Lung (tissue), 12 donors: Measurements from ENCODE around the gene ZNF747. TPM values are rescaled to one million over a fixed set of nuclear protein-coding genes. Genes with fewer than 3 reads are reported as not detected.

Experiments used
- ATAC-seq: fragments of 200-7000 bp; cut with Tn5 transposase; one replicate; pipeline ENCODE4 v1.9.1; 2020; ENCODE audit warnings: moderate number of reproducible peaks; ENCODE audit not compliant: insufficient read depth, low FRiP score
- DNase-seq, 3 donors: peaks; one replicate each; pipeline ENCODE4 v3.0.0-alpha.2; 2013 to 2017
- H3K27ac ChIP-seq, 2 donors: one replicate each; pipeline ENCODE4 v1.5.1; 2013; ENCODE audit warnings: mild to moderate bottlenecking in 2 of 2, moderate library complexity in 2 of 2, control low read depth in 1 of 2, inconsistent platforms in 1 of 2, low read depth in 1 of 2, low read length in 1 of 2
- H3K27me3 ChIP-seq, 3 donors: one replicate each; pipeline ENCODE4 v1.5.1; 2013; ENCODE audit warnings: low read length in 2 of 3; ENCODE audit not compliant: control insufficient read depth in 3 of 3, insufficient read depth in 3 of 3
- H3K36me3 ChIP-seq, 4 donors: one replicate each; pipeline ENCODE4 v1.5.1; 2013; ENCODE audit warnings: low read length in 4 of 4, mild to moderate bottlenecking in 1 of 4, moderate library complexity in 1 of 4; ENCODE audit not compliant: control insufficient read depth in 4 of 4, insufficient read depth in 4 of 4
- H3K4me1 ChIP-seq, 5 donors: one replicate each; pipeline ENCODE4 v1.5.1; 2013; ENCODE audit warnings: low read length in 5 of 5, mild to moderate bottlenecking in 2 of 5, moderate library complexity in 1 of 5; ENCODE audit not compliant: control insufficient read depth in 5 of 5, insufficient read depth in 5 of 5
- H3K4me3 ChIP-seq: one replicate; pipeline ENCODE4 v1.5.1; 2013; ENCODE audit warnings: mild to moderate bottlenecking, control low read depth, moderate library complexity
- H3K9ac ChIP-seq, 2 donors: one replicate each; pipeline ENCODE4 v1.5.1; 2013; ENCODE audit warnings: low read length in 2 of 2, control low read depth in 1 of 2; ENCODE audit not compliant: insufficient read depth in 1 of 2
- H3K9me3 ChIP-seq, 4 donors: one replicate each; pipeline ENCODE4 v1.5.1; 2013; ENCODE audit warnings: low read length in 3 of 4, mild to moderate bottlenecking in 1 of 4, moderate library complexity in 1 of 4; ENCODE audit not compliant: control insufficient read depth in 4 of 4, insufficient read depth in 3 of 4
- WGBS, 2 donors: extraction: QIAGEN DNeasy Blood & Tissue Kit; methylation state at CpG; one replicate each; pipeline ENCODE4 v1.1.7; 2013; 5-methylcytosine and 5-hydroxymethylcytosine counted together
- polyA plus RNA-seq, 2 donors: library from polyadenylated mRNA; stranded (reverse); fragments of 200-250 nt; gene quantifications; one replicate each; pipeline ENCODE4 v1.2.1, GENCODE V29; 2013
- total RNA-seq, 2 donors: library from RNA; depleted of rRNA in 1 of 2; stranded (reverse); fragments of >200 nt in 1 of 2; gene quantifications; one replicate each; pipeline ENCODE4 v1.2.1, GENCODE V29; 2014 to 2021
- TF ChIP-seq, protein P1 (sequence below): IDR thresholded peaks from 2 replicates; pipeline ENCODE4 v1.5.1; 2012; ENCODE audit warnings: mild to moderate bottlenecking; ENCODE audit errors: control extremely low read depth, extremely low read depth
- donor health status: control.
- donor health status: control.
- donor health status: Bipolar disorder and iron deficiency.
- donor health status: healthy.
- donor health status: DM: yes; HTN: yes; CAD: no.

ZNF747 gene
- total and polyA plus RNA-seq, 4 donors, result 7.1 to 11.7 (median 9.2) TPM

GRCh38 chr16:30535777-30536190, 1.1 kb upstream of the ZNF747 start:
- Histone ChIP-seq H3K4me1 (peaks cover 0 to 25% (median 0%) of the 10 kb centered on the region in 5 donors), H3K36me3 (peaks cover 0 to 10% (median 3%) of the 10 kb centered on the region in 4 donors), H3K9me3 (no peaks in the 10 kb centered on the region), H3K9ac (peak overlapping the region; percentile 75 to 90), H3K27me3 (no peaks in the 10 kb centered on the region), H3K4me3 (peak overlapping the region; percentile 88), H3K27ac (peak overlapping the region; percentile 85 to 98)
- WGBS, 2 donors, result 26 to 27% methylated on average over 12 of the region's 12 CpGs
- peak; percentile 67 for ATAC-seq
- TF ChIP-seq, protein P1, sequence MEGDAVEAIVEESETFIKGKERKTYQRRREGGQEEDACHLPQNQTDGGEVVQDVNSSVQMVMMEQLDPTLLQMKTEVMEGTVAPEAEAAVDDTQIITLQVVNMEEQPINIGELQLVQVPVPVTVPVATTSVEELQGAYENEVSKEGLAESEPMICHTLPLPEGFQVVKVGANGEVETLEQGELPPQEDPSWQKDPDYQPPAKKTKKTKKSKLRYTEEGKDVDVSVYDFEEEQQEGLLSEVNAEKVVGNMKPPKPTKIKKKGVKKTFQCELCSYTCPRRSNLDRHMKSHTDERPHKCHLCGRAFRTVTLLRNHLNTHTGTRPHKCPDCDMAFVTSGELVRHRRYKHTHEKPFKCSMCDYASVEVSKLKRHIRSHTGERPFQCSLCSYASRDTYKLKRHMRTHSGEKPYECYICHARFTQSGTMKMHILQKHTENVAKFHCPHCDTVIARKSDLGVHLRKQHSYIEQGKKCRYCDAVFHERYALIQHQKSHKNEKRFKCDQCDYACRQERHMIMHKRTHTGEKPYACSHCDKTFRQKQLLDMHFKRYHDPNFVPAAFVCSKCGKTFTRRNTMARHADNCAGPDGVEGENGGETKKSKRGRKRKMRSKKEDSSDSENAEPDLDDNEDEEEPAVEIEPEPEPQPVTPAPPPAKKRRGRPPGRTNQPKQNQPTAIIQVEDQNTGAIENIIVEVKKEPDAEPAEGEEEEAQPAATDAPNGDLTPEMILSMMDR, result peak; percentile 46
- peak; percentile 82 to 87 (median 85) for DNase-seq

GRCh38 chr16:30535106-30535776, 583 bp upstream of the ZNF747 start:
- DNase-seq, result no peak
- H3K27ac ChIP-seq, result peak overlapping the region; percentile 85 to 98
- no peaks in the 10 kb centered on the region for H3K27me3 ChIP-seq
- TF ChIP-seq, protein P1, result no peak
- H3K4me1 ChIP-seq, result peaks cover 0 to 25% (median 0%) of the 10 kb centered on the region in 5 donors
- ATAC-seq, result no peak
- 3% methylated on average over 18 of the region's 18 CpGs for WGBS, 2 donors
- peak overlapping the region; percentile 88 for H3K4me3 ChIP-seq
- peak overlapping the region; percentile 75 to 90 for H3K9ac ChIP-seq
- H3K36me3 ChIP-seq, result peaks cover 0 to 10% (median 3%) of the 10 kb centered on the region in 4 donors
- H3K9me3 ChIP-seq, result no peaks in the 10 kb centered on the region

GRCh38 chr16:30533748-30534367, 800 bp downstream of the ZNF747 start:
- TF ChIP-seq, protein P1, result no peak
- Histone ChIP-seq H3K36me3 (peaks cover 0 to 10% (median 3%) of the 10 kb centered on the region in 4 donors), H3K9ac (peak overlapping the region; percentile 46 to 73), H3K27ac (peak overlapping the region; percentile 85 to 98), H3K9me3 (no peaks in the 10 kb centered on the region), H3K4me3 (peak overlapping the region; percentile 88), H3K4me1 (peaks cover 0 to 25% (median 0%) of the 10 kb centered on the region in 5 donors), H3K27me3 (no peaks in the 10 kb centered on the region)
- WGBS, 2 donors, result 16 to 20% methylated on average over 29 of the region's 29 CpGs
- DNase-seq (no peak), ATAC-seq (no peak)
